ENCODE data around the gene SREBF1.

SREBF1 gene

GRCh38 chr17:17868641-17869522, 32.1 kb upstream of the SREBF1 start:
- H3K4me3 Mint-ChIP-seq: no peak overlapping the region
- no peak overlapping the region for H3K27ac Mint-ChIP-seq
- H3K4me1 Mint-ChIP-seq (ENCODE audit: low read depth): no peaks in the 10 kb centered on the region
- no peaks in the 10 kb centered on the region for H3K9me3 Mint-ChIP-seq
- H3K36me3 Mint-ChIP-seq (ENCODE audit: low read depth): peaks cover 9% of the 10 kb centered on the region
- H3K27me3 Mint-ChIP-seq (ENCODE audit: low read depth): no peaks in the 10 kb centered on the region

GRCh38 chr17:17866897-17867296, 30.1 kb upstream of the SREBF1 start:
- no peak overlapping the region for H3K4me3 Mint-ChIP-seq
- no peaks in the 10 kb centered on the region for H3K27me3 Mint-ChIP-seq (ENCODE audit: low read depth)
- no peak overlapping the region for H3K27ac Mint-ChIP-seq
- no peaks in the 10 kb centered on the region for H3K9me3 Mint-ChIP-seq
- peaks cover 11% of the 10 kb centered on the region for H3K36me3 Mint-ChIP-seq (ENCODE audit: low read depth)
- peaks cover 8% of the 10 kb centered on the region for H3K4me1 Mint-ChIP-seq (ENCODE audit: low read depth)

GRCh38 chr17:17866425-17866824, 29.6 kb upstream of the SREBF1 start:
- Mint-ChIP-seq H3K36me3 (ENCODE audit: low read depth) (peaks cover 11% of the 10 kb centered on the region), H3K4me3 (no peak overlapping the region), H3K27me3 (ENCODE audit: low read depth) (no peaks in the 10 kb centered on the region), H3K9me3 (no peaks in the 10 kb centered on the region), H3K27ac (no peak overlapping the region), H3K4me1 (ENCODE audit: low read depth) (peaks cover 8% of the 10 kb centered on the region)

GRCh38 chr17:17865035-17865434, 28.2 kb upstream of the SREBF1 start:
- peaks cover 11% of the 10 kb centered on the region for H3K4me1 Mint-ChIP-seq (ENCODE audit: low read depth)
- H3K4me3 Mint-ChIP-seq: no peak overlapping the region
- H3K9me3 Mint-ChIP-seq: no peaks in the 10 kb centered on the region
- H3K36me3 Mint-ChIP-seq (ENCODE audit: low read depth): peaks cover 11% of the 10 kb centered on the region
- no peaks in the 10 kb centered on the region for H3K27me3 Mint-ChIP-seq (ENCODE audit: low read depth)
- no peak overlapping the region for H3K27ac Mint-ChIP-seq

- Mint-ChIP-seq H3K36me3 (ENCODE audit: low read depth) (peaks cover 2% of the 10 kb centered on the region), H3K27ac (no peak overlapping the region), H3K9me3 (no peaks in the 10 kb centered on the region), H3K27me3 (ENCODE audit: low read depth) (no peaks in the 10 kb centered on the region), H3K4me1 (ENCODE audit: low read depth) (peaks cover 20% of the 10 kb centered on the region), H3K4me3 (no peak overlapping the region)
These were observed 24.0 kb upstream of the SREBF1 start for GRCh38 chr17:17860766-17861107.

GRCh38 chr17:17859909-17860765, 23.4 kb upstream of the SREBF1 start:
- Mint-ChIP-seq H3K4me3 (no peak overlapping the region), H3K9me3 (no peaks in the 10 kb centered on the region), H3K27me3 (ENCODE audit: low read depth) (no peaks in the 10 kb centered on the region), H3K4me1 (ENCODE audit: low read depth) (peaks cover 26% of the 10 kb centered on the region), H3K36me3 (ENCODE audit: low read depth) (peaks cover 2% of the 10 kb centered on the region), H3K27ac (no peak overlapping the region)

GRCh38 chr17:17857496-17857895, 20.7 kb upstream of the SREBF1 start:
- Mint-ChIP-seq H3K4me1 (ENCODE audit: low read depth) (peaks cover 38% of the 10 kb centered on the region), H3K27me3 (ENCODE audit: low read depth) (no peaks in the 10 kb centered on the region), H3K9me3 (no peaks in the 10 kb centered on the region), H3K4me3 (no peak overlapping the region), H3K27ac (no peak overlapping the region), H3K36me3 (ENCODE audit: low read depth) (peaks cover 4% of the 10 kb centered on the region)

- peaks cover 44% of the 10 kb centered on the region for H3K4me1 Mint-ChIP-seq (ENCODE audit: low read depth)
- no peak overlapping the region for H3K4me3 Mint-ChIP-seq
- no peaks in the 10 kb centered on the region for H3K27me3 Mint-ChIP-seq (ENCODE audit: low read depth)
- H3K27ac Mint-ChIP-seq: no peak overlapping the region
- H3K36me3 Mint-ChIP-seq (ENCODE audit: low read depth): peaks cover 9% of the 10 kb centered on the region
- no peaks in the 10 kb centered on the region for H3K9me3 Mint-ChIP-seq
These were observed 19.6 kb upstream of the SREBF1 start for GRCh38 chr17:17856386-17856785.

GRCh38 chr17:17855976-17856375, 19.2 kb upstream of the SREBF1 start:
- Mint-ChIP-seq H3K4me3 (no peak overlapping the region), H3K27me3 (ENCODE audit: low read depth) (no peaks in the 10 kb centered on the region), H3K9me3 (no peaks in the 10 kb centered on the region), H3K36me3 (ENCODE audit: low read depth) (peaks cover 9% of the 10 kb centered on the region), H3K4me1 (ENCODE audit: low read depth) (peaks cover 48% of the 10 kb centered on the region), H3K27ac (peak overlapping the region; percentile 70)

- no peaks in the 10 kb centered on the region for H3K9me3 Mint-ChIP-seq
- H3K36me3 Mint-ChIP-seq (ENCODE audit: low read depth): peaks cover 9% of the 10 kb centered on the region
- H3K4me3 Mint-ChIP-seq: peak overlapping the region; percentile 3
- H3K4me1 Mint-ChIP-seq (ENCODE audit: low read depth): peaks cover 64% of the 10 kb centered on the region
- H3K27me3 Mint-ChIP-seq (ENCODE audit: low read depth): no peaks in the 10 kb centered on the region
- peak overlapping the region; percentile 70 for H3K27ac Mint-ChIP-seq
These were observed 17.1 kb upstream of the SREBF1 start for GRCh38 chr17:17853811-17854447.

- H3K4me3 Mint-ChIP-seq: no peak overlapping the region
- peaks cover 74% of the 10 kb centered on the region for H3K4me1 Mint-ChIP-seq (ENCODE audit: low read depth)
- no peaks in the 10 kb centered on the region for H3K27me3 Mint-ChIP-seq (ENCODE audit: low read depth)
- H3K27ac Mint-ChIP-seq: peak overlapping the region; percentile 20
- H3K36me3 Mint-ChIP-seq (ENCODE audit: low read depth): peaks cover 9% of the 10 kb centered on the region
- no peaks in the 10 kb centered on the region for H3K9me3 Mint-ChIP-seq
These were observed 16.1 kb upstream of the SREBF1 start for GRCh38 chr17:17852930-17853329.

GRCh38 chr17:17851103-17852002, 14.6 kb upstream of the SREBF1 start:
- Mint-ChIP-seq H3K4me1 (ENCODE audit: low read depth) (peaks cover 73% of the 10 kb centered on the region), H3K36me3 (ENCODE audit: low read depth) (peaks cover 9% of the 10 kb centered on the region), H3K27ac (peak overlapping the region; percentile 72), H3K9me3 (no peaks in the 10 kb centered on the region), H3K27me3 (ENCODE audit: low read depth) (no peaks in the 10 kb centered on the region), H3K4me3 (no peak overlapping the region)

GRCh38 chr17:17849845-17850373, 13.1 kb upstream of the SREBF1 start:
- H3K36me3 Mint-ChIP-seq (ENCODE audit: low read depth): peaks cover 9% of the 10 kb centered on the region
- H3K4me3 Mint-ChIP-seq: peak overlapping the region; percentile 57
- no peaks in the 10 kb centered on the region for H3K9me3 Mint-ChIP-seq
- no peaks in the 10 kb centered on the region for H3K27me3 Mint-ChIP-seq (ENCODE audit: low read depth)
- H3K4me1 Mint-ChIP-seq (ENCODE audit: low read depth): peaks cover 63% of the 10 kb centered on the region
- peak overlapping the region; percentile 91 for H3K27ac Mint-ChIP-seq
